PFSK-1 (cell line): Measurements from ENCODE around the gene RCOR3.

Source experiments
- FOXP2 ChIP-seq: optimal IDR thresholded peaks from 2 replicates; pipeline ENCODE3; 2011; ENCODE audit warnings: borderline replicate concordance, control low read depth, inconsistent platforms; ENCODE audit not compliant: insufficient read depth; ENCODE audit errors: extremely low read length, extremely low read depth
- POLR2AphosphoS5 ChIP-seq: IDR thresholded peaks from 2 replicates; pipeline ENCODE4 v1.6.1; 2012; ENCODE audit warnings: low read depth, mild to moderate bottlenecking, control low read depth, low read length, moderate library complexity
- REST ChIP-seq, 2 experiments: IDR thresholded peaks; 2 replicates each; pipeline versions ENCODE4 v1.6.1 to v1.8.0; 2011 to 2012; ENCODE audit warnings: low read depth in 2 of 2, low read length in 2 of 2, control low read depth in 1 of 2, inconsistent platforms in 1 of 2, mild to moderate bottlenecking in 1 of 2, moderate library complexity in 1 of 2; ENCODE audit not compliant: insufficient read depth in 1 of 2
- SIN3A ChIP-seq: IDR thresholded peaks from 2 replicates; pipeline ENCODE4 v1.6.1; 2012; ENCODE audit warnings: mild to moderate bottlenecking, low read length, moderate library complexity, borderline replicate concordance; ENCODE audit not compliant: insufficient read depth
- TAF1 ChIP-seq: IDR thresholded peaks from 2 replicates; pipeline ENCODE4 v1.6.1; 2012; ENCODE audit warnings: low read length, control low read depth, borderline replicate concordance; ENCODE audit not compliant: insufficient read depth

GRCh38 chr1:211333906-211334305, 74.7 kb downstream of the RCOR3 start:
- TF ChIP-seq POLR2AphosphoS5 (no peak), REST (IDR thresholded peaks at IDR 0.05; ENCODE audit: insufficient read depth in 1 of 2, low read depth in 2 of 2, low read length in 2 of 2) (no peak), SIN3A (no peak), TAF1 (no peak), FOXP2 (no peak)
